ENCODE measurements around the gene DHRS7. TPM values are rescaled to one million over a fixed set of nuclear protein-coding genes. Genes with fewer than 3 reads are reported as not detected.

DHRS7 gene
- total RNA-seq, 2 donors from 2014 or later, result 80.8 to 90.9 TPM

DNA sequence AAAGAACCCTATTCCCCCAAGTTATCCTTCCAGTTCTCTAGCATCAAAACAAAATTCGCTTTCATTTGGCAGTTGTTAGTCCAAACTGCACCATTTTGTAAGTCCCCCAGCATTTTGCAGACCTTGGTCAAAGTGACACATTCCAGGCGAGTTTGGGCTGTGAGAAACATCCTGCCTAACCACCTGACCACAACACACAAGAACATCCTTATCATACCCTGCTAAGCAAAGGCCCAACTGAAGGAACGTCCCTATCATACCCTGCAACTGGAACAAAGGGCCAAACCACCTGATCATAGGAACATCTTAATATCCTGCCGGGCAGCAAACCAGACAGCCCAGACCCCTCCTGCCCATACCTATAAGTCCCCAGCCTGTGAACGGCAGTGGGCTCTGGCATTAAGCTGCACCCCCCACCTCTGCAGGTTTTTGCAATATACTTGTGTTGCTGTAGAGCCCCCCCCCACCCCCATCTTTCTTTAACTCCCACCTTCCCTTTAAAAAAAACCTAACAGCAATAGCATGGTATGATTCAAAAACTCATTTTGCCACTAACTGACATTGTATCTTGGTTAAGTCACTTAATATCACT lies 70.8 kb downstream of the DHRS7 start:
- DNase-seq (no peak), ATAC-seq (no peak)
- intact Hi-C loops (cut with DNase I, micrococcal nuclease), result no loop called here

Other genes with a start within 250 kb of the DHRS7 start
- gene LRRC9, start 245.3 kb downstream of the DHRS7 start, total RNA-seq, result under 1 TPM; 0.06 to 0.34 TPM
- 10 to 100 TPM; 24.9 to 27.6 TPM for gene PCNX4, start 73.5 kb downstream of the DHRS7 start, total RNA-seq
- gene PPM1A, start 83.8 kb upstream of the DHRS7 start, total RNA-seq, result 100 to 1,000 TPM; 115 to 134 TPM